ENCODE data around the gene LSM8.

- no peak for TF ChIP-seq CTCF (IDR thresholded peaks at IDR 0.05)
- no peak for TF ChIP-seq POLR2A (IDR thresholded peaks at IDR 0.05)
These were observed 33.3 kb downstream of the LSM8 start for GRCh38 chr7:118217210-118217619.

Data from testis (tissue), 2 donors.